HK-2 (cell line): Measurements from ENCODE around the gene TNNT3.

ENCODE experiments used
- DNase-seq: peaks from one replicate; pipeline ENCODE4 v3.0.0-alpha.2; 2018; ENCODE audit not compliant: unreplicated experiment

TNNT3 gene

GRCh38 chr11:1896923-1897322 is 22.6 kb upstream of the TNNT3 start:
- no peak for DNase-seq

- DNase-seq = no peak
These were observed 20.4 kb upstream of the TNNT3 start for GRCh38 chr11:1899090-1899489.

GRCh38 chr11:1899686-1900085 is 19.8 kb upstream of the TNNT3 start:
- no peak for DNase-seq

- no peak for DNase-seq
These were observed 13.3 kb upstream of the TNNT3 start for GRCh38 chr11:1906181-1906580.

GRCh38 chr11:1906611-1907423 is 12.7 kb upstream of the TNNT3 start:
- DNase-seq = no peak

GRCh38 chr11:1908618-1909017 is 10.9 kb upstream of the TNNT3 start:
- no peak for DNase-seq

GRCh38 chr11:1909524-1909923 is 10.0 kb upstream of the TNNT3 start:
- no peak for DNase-seq

GRCh38 chr11:1912289-1912878 is 7.1 kb upstream of the TNNT3 start:
- DNase-seq = no peak

- no peak for DNase-seq
These were observed 6.0 kb upstream of the TNNT3 start for GRCh38 chr11:1913271-1914060.

- no peak for DNase-seq
These were observed 3.7 kb upstream of the TNNT3 start for GRCh38 chr11:1915795-1916131.

- no peak for DNase-seq
These were observed 3.1 kb upstream of the TNNT3 start for GRCh38 chr11:1916132-1916985.

- DNase-seq = no peak
These were observed 2.4 kb upstream of the TNNT3 start for GRCh38 chr11:1916986-1917522.

GRCh38 chr11:1917523-1918435 is 1.7 kb upstream of the TNNT3 start:
- DNase-seq = no peak

GRCh38 chr11:1918436-1919315 is 827 bp upstream of the TNNT3 start:
- DNase-seq = no peak

- no peak for DNase-seq
These were observed 815 bp downstream of the TNNT3 start for GRCh38 chr11:1920128-1920908.

- no peak for DNase-seq
These were observed 1.5 kb downstream of the TNNT3 start for GRCh38 chr11:1920909-1921573.

GRCh38 chr11:1921574-1922141 is 2.2 kb downstream of the TNNT3 start:
- DNase-seq = no peak
